Activated CD4-positive, alpha-beta T cell treated with anti-CD3 and anti-CD28 coated beads for 24 hours (primary cell): Measurements from ENCODE around the gene KCTD21.

Experiments used
- DNase-seq, 2 donors: peaks; one replicate each; pipeline ENCODE4 v3.0.0-alpha.2; 2020; ENCODE audit warnings: low read depth in 2 of 2

Gene KCTD21

DNA sequence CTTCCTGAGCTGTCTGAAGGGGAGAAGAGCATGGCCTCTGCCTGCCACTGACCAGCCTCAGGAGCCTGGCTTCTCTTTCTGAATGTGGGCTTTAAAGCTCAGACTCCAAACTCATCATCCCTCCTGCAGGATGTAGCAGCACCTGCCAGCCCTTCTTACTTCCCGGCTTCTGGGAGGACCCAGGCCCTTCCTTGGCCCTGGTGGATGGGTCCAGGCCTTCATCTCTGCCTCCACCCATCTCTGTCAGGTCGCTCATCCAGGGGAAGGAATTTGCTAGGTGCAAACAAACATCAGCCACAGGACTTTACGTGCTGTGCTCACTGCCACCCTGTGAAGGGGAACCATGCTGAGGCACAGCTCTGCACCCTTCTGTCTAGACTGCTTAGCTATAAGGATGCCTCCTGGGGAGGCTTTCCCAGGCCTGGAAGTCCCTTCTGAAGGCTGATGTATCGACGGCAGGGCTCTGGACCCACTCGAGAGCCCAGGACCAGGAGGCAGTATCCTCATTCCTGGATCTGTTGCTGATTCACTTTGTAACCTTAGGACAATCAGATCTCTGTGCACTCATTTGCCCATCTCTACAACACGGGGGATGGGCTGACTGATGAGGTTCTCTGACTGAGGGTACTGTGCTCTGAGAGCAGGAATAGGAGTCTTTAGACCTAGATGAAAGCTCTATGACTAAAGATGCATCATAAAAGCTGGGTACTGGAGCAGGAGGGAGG, 31.2 kb upstream of the KCTD21 start:
- DNase-seq: no peak

DNA sequence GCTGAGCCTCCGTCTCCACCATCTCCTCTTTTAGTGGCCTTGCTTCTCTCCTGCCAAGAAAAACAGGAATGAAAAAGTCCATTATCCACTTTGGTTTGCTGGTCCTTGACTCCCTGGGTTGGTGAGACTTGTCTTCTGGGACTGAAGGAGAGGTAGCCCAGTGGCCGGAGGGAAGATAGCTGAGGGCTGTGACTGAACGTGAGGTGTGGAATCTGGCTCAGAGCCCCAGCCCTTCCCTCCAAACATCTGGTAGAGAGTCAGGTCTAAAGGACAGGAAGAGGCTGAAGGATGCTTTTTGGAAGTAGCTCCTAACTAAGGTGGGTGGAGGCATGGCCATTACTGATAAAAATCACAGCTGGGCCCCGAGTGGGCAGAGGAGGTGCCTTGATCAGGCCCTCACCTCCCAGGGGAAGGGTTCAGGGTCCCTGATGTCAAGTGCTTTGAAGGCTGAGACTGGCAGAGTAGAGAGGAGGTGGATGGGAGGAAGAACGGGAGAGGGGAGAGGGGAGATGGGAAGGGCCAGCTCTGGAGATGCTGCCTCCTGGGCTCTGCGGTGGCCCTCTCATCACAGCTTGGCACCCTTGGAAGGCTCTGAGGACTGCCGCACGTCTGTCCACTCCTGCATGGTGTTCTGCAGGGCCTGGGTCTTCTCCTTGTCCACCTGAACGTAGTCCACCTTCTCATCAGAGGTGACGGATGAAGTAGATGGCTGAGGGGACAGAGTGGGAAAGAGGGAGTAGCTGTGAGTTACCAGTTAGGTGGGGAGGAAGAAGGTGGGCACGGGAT, 30.5 kb upstream of the KCTD21 start:
- no peak for DNase-seq

- no peak for DNase-seq
These were observed 29.5 kb upstream of the KCTD21 start for GRCh38 chr11:78217650-78218541.

DNA sequence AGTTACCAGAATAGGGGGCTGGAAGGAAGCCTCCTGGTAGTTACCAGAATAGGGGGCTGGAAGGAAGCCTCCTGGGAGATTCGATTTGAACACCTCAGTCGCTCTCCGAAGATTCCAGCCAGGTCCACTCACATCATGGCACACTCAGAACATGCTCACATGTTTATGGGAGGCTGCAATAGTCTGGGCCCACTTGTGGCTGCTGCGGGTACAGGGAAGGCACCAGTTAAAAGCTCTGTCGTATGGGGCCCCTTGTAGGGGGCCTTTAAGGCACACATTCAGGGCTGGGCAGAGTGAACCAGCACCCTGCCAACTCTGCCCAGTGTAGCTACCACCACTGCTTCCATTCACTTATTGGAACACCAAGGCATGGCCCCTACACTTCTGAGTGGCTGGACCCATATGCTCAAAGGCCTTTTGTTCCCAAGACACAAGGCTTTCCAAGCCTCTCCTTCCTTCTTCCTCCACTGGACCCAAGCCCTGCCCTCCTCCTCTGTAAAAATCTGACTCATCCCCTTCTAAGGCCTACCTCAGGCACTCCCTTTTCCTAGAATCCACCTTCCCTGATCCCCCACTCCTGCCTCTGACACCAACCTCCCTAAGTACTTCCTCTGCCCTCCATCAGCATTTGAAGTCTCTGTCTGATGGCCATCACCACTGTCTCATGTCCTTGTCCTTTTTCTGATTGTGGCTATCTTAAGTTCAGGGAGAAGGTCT, 28.3 kb upstream of the KCTD21 start:
- DNase-seq: no peak

DNA sequence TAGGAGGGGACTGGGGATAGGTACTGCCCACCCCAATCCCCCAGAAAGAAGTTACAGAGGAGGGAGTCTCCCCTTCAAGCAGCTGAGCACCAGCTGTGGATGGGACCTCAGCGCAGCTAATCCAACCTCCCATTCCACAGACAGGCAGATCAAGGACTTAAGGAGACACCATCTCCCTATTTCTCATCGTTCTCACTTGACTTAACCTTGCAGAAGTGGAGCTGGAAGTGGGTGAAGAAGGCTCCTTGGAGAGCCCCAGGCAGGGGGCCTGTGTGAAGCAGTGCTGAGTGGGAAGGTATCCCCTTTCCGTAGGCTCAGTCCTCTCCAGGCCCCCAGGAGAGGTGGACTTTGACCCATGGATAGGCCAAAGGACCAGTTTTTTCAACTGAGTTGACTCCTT, 27.6 kb upstream of the KCTD21 start:
- DNase-seq: no peak

GRCh38 chr11:78214331-78215194, 26.1 kb upstream of the KCTD21 start:
- DNase-seq: no peak

DNA sequence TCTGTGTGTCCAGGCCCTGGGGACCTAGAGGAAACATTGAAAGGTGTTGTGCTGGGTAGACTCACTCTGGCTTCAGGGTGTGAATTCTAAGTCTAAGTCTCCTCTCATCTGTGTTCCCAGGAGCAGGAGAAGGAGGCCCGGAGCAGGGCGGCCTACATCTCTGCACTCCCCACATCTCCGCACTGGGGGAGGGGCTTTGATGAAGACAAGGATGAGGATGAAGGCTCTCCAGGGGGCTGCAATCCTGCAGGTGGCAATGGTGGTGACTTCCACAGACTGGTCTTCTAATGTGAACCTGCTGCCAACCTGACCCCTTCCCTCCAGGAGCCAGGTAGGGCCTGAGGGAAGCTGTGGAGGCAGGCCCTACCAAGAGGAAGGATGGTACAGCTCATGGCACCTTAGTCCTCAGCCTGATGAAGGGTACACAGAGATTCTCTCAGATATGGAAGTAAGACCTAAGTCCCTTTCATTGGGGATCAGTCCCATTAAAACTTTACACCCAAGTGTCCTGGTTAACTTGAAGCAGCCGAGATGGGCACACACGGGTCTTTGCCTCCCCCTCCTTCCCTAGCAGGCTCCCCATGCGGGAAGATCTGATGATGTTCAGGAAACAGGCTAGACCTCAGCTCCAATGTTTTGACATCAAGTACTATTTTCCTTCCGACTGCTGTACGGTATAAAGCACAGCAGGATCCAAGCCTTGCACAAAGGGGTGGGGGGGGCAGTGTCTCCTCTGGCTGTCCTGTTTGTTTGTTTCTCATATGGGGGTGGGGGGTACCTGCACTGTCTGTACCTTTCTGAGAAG, 25.3 kb upstream of the KCTD21 start:
- DNase-seq: no peak

DNA sequence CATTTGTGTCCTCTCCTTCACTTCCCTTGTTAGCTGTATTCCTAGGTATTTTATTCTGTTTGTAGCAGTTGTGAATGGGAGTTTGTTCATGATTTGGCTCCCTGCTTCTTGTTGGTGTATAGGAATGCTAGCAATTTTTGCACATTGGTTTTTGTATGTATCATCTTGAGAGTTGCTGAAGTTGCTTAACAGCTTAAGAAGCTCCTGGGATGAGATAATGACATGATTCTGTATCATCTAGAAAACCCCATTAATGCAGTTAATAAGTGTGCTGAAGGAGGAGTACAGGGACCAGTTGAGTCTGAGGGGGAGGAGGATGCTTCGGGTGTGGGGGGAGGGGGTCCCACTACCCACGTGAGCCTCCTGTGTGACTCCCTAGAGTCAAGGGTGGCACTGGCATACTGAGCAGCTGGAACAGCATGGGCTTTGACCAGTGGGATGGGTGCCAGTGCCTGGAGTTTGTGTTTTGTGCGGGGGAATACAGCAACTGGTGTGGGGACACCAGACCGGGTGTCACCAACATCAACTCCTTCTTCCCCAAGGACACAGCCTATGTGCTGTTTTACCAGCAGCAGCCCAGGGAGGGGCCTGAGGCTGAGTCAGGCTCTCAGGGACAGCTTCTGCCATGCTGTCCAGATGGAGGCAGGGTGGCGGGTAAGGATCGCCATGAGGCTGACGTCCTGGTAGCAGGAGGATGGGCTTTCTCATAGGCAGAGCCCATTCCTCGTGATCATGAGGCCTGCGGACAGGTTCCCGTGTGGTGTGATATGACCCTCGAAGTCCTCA, 24.4 kb upstream of the KCTD21 start:
- no peak for DNase-seq

GRCh38 chr11:78211565-78211964, 23.1 kb upstream of the KCTD21 start:
- no peak for DNase-seq

- DNase-seq: no peak
These were observed 21.7 kb upstream of the KCTD21 start for GRCh38 chr11:78210000-78210608.

- no peak for DNase-seq
These were observed 21.1 kb upstream of the KCTD21 start for GRCh38 chr11:78209478-78209877.

DNA sequence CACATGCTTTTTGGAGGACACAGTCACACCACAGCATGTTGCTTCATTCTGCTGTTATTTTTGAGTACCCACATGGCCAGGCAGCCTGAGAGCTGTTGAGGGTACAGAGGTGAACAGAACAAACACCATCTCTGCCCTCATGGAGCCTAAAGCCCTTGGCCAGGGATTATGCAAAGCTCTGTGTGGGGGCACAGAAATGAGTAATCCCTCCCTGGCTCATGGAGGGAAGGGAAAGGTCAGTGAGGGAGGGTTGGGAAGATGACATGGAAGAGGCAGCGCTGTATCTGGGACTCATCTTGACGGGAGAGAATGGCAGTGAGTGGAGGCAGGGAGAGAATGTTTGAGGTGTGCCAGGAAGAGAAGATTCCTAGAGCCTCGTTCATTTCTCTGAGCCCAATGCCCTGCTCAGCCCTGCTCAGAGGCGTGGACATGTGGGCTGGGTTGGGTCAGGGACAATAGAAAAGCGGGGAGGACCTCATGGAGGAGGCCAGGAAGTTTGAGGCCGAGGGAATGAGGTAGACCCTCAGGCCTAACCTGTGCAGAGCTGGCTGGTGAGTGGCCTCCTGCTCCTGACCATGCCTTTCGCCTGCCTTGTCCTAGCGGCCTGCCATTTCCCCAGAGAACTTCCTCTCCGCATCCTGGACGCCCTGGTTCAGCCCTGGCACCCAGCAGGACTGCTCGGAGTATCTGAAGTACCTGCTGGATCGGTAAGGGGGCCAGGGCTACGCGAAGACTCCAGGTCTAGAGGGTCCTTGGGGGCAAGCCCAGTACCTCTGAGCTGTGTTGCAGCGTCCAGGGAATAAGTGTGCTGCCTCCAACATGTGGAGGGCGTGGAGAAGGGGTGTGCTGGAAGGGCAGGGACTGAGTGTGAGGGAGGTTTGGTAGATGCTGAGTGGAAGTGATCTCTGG, 20.1 kb upstream of the KCTD21 start:
- no peak for DNase-seq

GRCh38 chr11:78207532-78208256, 19.3 kb upstream of the KCTD21 start:
- DNase-seq: no peak

DNA sequence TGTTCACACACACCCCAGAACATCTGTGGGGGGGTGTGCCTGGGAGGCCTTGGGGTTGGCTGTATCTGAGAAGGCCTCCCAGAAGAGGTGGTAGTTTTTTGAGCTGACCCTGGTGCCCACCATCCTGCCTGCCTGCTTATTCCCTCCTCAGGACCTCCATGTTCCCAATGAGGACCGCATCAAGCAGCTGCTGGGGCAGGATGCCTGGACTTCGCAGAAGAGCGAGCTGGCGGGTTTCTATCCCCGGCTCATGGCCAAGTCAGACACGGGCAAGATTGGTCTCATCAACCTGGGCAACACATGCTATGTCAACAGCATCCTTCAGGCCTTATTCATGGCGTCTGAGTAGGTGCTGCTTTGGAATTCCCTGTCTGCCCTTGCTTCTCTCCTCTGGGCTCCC, 17.3 kb upstream of the KCTD21 start:
- DNase-seq: no peak

- no peak for DNase-seq
These were observed 16.8 kb upstream of the KCTD21 start for GRCh38 chr11:78205256-78205655.

GRCh38 chr11:78203184-78203583, 14.8 kb upstream of the KCTD21 start:
- DNase-seq: no peak

DNA sequence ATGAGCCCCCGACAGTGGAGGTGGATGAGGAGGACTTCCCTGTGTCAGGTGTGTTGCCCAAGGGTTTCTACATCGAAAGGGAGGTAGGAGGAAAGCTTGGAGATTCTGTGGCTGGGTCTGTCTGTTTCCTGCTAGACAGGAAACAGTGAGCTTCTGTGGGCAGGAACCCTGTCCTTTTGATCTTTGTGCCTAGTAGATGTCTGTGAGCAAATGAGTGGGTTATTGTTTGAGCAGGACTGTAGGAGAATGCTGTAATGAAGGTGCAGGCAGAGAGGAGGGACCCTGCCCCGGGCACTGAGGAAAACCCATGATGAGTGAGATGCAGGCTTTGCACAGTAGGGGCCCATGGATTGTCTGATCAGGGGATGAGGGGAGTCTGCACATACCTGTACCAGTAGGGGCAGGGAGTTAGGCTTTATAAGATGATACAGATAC, 14.3 kb upstream of the KCTD21 start:
- no peak for DNase-seq
